ENCODE results near the gene TMEM132A.

Gene TMEM132A

GRCh38 chr11:60922906-60923305 lies 1.4 kb upstream of the TMEM132A start:
- DNase-seq = no peak

GRCh38 chr11:60923326-60923725 lies 934 bp upstream of the TMEM132A start:
- no peak for DNase-seq

GRCh38 chr11:60923800-60924109 lies 505 bp upstream of the TMEM132A start:
- no peak for DNase-seq

- no peak for DNase-seq
These were observed 920 bp downstream of the TMEM132A start for GRCh38 chr11:60924906-60925853.

- no peak for DNase-seq
These were observed 1.6 kb downstream of the TMEM132A start for GRCh38 chr11:60925868-60926267.

GRCh38 chr11:60926500-60926899 lies 2.2 kb downstream of the TMEM132A start:
- no peak for DNase-seq

GRCh38 chr11:60927061-60927592 lies 2.9 kb downstream of the TMEM132A start:
- DNase-seq = no peak

GRCh38 chr11:60927600-60927999 lies 3.3 kb downstream of the TMEM132A start:
- DNase-seq = no peak

GRCh38 chr11:60928563-60929001 lies 4.3 kb downstream of the TMEM132A start:
- DNase-seq = no peak

- no peak for DNase-seq
These were observed 5.5 kb downstream of the TMEM132A start for GRCh38 chr11:60929764-60930163.

- no peak for DNase-seq
These were observed 6.1 kb downstream of the TMEM132A start for GRCh38 chr11:60930394-60930793.

- DNase-seq = no peak
These were observed 7.7 kb downstream of the TMEM132A start for GRCh38 chr11:60931917-60932316.

GRCh38 chr11:60932605-60933356 lies 8.5 kb downstream of the TMEM132A start:
- no peak for DNase-seq

- DNase-seq = no peak
These were observed 9.3 kb downstream of the TMEM132A start for GRCh38 chr11:60933416-60934123.

- no peak for DNase-seq
These were observed 10.0 kb downstream of the TMEM132A start for GRCh38 chr11:60934124-60934789.

- DNase-seq = no peak
These were observed 10.7 kb downstream of the TMEM132A start for GRCh38 chr11:60934790-60935605.

GRCh38 chr11:60935676-60936442 lies 11.6 kb downstream of the TMEM132A start:
- DNase-seq = no peak

GRCh38 chr11:60936467-60937143 lies 12.3 kb downstream of the TMEM132A start:
- DNase-seq = no peak

GRCh38 chr11:60937144-60937527 lies 12.9 kb downstream of the TMEM132A start:
- no peak for DNase-seq

- DNase-seq = no peak
These were observed 13.6 kb downstream of the TMEM132A start for GRCh38 chr11:60937811-60938210.

Measured in NCI-H446 treated with DMSO at 0.1 percent for 48 hours (cell line).